NCI-H2081 treated with DMSO at 0.1 percent for 48 hours (cell line): Measurements from ENCODE around the gene SLC25A6.
"Not testable (repeated sequence)": the region's sequence is repeated elsewhere in the genome, so short reads cannot be mapped to it uniquely, and the experiment has no call there.

Experiments used
- DNase-seq: peaks from one replicate; lab custom pipeline; 2025; lab: John Stamatoyannopoulos, UW

Gene SLC25A6

DNA sequence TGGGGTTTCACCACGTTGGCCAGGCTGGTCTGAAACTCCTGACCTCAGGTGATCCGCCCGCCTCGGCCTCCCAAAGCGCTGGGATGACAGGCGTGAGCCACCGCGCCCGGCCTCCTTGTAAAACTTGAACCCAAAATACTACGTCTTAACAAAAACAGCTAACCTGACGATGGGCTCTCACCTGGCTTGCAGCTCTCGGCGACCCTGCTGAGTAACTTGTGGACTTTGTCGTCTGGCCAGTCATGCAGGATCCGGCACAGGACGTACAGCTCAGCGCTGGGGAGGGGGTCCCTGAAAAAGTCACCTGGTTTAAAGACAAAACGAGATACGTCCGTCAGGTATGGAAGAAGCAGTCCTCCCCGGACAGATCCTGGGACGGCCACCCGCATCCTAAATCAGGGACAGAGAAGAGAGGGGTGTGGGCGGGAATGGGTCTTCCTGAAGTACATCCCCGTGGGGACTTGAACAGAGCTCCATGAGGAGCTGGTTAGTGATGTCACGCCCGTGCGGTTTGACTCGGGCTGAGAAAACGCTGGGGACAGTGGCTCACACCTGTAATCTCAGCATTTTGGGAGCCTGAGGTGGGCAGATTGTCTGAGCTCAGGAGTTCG, 20.7 kb upstream of the SLC25A6 start:
- no peak for DNase-seq

GRCh38 chrX:1411326-1411725, 19.4 kb upstream of the SLC25A6 start:
- DNase-seq = no peak

GRCh38 chrX:1407035-1407434, 15.1 kb upstream of the SLC25A6 start:
- no peak for DNase-seq

DNA sequence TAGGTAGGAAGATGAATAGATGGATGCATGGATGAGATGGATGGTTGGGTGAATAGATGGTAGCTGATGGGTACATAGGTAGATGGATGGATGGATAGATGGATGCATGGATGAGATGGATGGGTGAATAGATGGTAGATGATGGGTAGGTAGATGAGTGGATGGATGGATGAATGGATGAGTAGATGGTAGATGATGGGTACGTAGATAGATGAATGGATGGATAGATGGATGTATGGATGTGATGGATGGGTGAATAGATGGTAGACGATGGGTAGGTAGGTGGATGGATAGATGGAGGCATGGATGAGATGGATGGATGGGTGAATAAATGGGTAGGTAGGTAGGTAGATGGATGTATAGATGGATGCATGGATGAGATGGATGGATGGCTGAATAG, 13.9 kb upstream of the SLC25A6 start:
- not testable (repeated sequence) for DNase-seq

GRCh38 chrX:1403867-1404266, 12.0 kb upstream of the SLC25A6 start:
- not testable (repeated sequence) for DNase-seq

DNA sequence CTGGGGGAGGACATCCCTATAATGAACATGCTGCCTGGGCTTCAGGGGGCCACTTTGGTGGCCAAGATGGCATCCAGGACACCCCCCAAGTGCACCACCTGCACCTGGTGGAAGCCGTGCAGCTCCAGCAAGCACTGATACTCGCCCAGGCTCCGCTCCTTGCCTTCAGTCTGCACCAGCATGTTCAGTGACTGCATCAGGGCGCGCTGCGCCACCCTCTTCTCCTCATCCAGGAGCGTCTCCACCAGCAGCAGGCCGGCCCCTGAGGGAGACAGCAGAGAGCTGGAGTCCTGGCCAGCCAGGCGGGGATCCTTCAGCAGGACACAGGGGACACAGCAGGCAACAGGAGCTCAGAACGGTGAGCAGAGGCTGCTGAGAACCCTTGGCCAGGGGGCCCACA, 11.3 kb upstream of the SLC25A6 start:
- no peak for DNase-seq

DNA sequence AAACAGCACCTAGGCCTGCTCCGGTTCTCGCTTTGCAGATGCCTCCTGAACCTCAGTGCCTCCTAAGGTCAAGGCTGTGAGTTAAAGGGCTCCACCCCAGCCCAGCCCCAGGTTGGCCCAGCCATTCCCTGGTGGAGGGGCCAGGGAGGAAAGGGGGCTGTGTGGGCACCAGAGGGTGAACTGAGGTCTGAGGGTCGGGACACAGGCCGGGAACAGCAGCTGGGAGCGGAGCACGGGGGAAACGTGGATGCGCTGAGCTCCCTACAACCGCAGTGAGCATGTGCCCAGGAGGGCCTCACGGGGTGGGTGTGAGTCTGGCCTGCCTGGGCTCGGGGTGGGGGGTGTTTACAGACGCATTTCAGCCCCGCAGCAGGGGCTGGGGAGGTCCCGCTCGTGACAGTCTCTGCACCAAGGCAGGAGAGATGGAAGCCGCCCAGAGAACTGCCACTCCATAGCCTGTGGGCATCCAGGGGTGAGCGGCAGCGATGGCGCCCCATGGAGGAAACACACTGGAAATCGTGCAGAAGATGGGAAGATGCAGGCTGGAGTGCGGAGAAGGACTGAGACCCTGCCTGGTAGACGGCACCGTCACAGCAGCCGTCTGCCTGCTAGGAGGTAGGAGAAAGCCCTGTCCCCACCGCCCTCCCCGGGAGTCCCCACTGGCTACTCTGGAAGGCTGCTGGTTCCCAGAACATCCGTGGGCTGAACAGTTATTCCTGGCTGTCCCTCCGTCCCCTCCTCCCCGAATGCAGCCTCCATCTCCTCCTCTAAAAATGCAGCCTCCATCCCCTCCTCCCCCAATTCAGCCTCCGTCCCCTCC, 9.9 kb upstream of the SLC25A6 start:
- DNase-seq = no peak

GRCh38 chrX:1400742-1401471, 9.0 kb upstream of the SLC25A6 start:
- DNase-seq = no peak

DNA sequence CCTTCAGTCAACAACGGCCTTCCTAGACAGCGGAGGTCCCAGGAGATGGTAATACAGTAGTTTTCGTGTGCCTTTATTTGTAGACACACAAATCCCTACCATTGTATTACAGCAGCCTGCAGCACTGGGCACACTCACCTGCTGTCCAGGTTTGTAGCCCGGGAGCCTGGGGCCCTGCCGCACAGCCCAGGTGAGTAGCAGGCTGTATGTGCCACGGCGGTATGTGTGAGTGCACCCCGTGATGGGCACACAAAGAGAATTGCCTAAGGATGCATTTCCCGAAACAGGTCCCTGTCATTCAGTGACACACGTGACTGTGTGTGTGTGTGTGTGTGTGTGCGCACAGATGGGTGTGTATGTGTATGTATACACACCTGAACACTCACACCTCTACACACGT, 8.1 kb upstream of the SLC25A6 start:
- DNase-seq = no peak

DNA sequence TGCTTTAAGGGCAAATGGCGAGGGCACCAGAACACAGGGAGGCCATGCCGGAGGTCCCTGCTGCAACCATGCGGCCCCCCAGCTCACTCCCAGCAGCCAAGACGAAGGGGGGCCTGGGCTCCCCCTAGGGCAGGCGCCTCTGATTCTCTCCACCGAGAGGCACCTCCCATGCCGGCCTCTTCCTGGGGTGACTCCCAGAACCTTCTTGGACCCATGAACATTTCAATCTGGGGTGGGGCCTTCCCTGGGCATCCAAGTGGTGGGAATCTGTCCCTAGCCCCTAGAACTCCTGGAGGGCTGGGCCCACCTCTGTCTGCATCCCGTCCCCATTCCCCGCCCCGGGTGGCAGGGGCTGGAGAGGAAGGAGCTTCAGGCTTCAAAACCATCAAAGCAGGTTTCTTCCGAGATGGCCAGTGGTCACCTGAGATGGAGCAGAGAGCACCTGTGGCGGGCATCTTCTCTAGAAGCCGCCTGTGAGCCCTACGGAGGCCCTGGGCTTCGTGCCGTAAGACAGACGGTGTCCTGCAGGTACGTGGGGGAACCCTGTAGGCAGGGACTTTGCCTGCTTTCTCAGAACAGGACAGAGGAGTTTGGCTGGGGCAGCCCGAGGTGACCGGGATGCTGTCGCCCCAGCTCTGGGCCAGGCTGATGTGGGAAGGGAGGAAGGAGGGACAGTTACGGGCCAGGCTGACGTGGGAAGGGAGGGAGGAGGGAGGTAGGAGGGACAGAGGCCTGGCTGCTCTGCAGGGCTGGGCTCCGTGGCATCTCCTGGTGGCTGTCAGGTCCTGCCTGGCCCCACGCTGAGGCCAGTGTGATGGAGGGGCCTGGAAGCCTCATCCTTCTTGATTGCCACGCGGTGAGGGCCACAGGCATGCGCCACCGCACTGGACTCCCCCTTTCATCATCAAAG, 6.8 kb upstream of the SLC25A6 start:
- DNase-seq = no peak

DNA sequence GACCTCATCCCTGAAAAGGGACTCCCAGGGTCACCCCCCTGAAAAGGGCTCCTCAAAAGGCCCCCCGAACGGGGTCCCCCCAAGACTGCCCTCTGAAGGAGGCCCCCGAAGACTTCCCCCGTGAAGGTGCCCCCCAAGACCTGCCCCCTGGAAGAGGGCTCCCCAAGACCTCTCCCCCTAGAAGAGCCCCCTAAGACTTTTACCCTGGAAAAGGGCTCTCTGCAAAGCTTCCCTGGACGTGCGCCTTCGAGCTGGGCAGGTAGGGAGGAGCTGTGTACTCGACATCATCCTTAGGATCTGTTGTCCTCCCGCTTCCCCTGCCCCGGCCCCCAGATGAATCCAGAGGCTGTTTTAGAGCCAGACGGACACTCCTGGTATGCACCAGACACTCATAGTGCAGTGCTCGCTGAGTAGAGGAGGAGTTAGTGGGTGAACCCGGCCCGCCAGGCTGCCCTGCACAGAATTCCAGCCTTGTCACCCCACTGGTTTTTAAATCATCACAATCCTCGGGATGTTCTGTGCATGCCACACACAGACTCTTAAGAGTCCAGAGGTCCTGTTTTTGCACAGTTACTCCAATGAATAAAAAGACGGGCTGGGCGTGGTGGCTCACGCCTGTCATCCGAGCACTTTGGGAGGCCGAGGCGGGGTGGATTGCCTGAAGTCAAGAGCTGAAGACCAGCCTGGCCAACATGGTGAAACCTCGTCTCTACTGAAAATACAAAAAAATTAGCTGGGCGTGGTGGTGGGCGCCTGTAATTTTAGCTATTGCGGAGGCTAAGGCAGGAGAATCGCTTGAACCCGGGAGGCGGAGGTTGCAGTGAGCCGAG, 5.7 kb upstream of the SLC25A6 start:
- DNase-seq = no peak

DNA sequence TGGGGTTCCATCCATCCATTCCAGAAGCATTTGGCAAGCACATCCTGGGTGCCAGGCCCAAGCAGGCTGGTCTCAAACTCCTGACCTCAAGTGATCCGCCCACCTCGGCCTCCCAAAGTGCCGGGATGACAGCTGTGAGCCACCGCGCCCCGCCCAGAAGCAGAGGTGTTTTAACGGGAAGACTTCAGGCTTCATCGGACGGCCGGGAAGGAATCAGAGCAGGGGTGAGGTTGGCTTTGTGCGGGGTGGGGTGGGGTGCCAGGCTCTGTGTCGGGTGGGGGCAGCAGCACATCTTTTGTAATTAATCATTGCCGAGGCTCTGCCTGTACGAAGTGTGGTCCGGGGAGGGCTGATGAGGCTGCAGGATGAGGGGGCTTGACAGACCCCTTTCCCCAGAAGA, 5.1 kb upstream of the SLC25A6 start:
- no peak for DNase-seq

DNA sequence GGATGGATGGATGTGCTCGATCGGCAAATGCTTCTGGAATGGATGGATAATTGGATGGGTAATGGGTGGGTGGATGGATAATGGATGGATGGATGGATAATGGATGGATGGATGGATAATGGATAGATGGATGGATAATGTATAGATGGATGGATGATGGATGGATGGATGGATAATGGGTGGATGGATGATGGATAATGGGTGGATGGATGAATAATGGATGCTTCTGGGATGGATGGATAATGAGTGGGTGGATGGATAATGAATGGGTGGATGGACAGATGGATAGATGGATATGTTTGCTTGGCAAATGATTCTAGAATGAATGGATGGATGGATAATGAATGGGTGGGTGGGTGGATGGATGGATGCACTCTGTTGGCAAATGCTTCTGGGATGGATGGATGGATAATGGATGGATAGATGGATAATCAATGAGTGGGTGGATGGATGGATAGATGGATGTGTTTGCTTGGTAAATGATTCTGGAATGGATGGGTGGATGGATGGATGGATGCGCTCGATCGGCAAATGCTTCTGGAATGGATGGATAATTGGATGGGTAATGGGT, 3.8 kb upstream of the SLC25A6 start:
- no peak for DNase-seq

DNA sequence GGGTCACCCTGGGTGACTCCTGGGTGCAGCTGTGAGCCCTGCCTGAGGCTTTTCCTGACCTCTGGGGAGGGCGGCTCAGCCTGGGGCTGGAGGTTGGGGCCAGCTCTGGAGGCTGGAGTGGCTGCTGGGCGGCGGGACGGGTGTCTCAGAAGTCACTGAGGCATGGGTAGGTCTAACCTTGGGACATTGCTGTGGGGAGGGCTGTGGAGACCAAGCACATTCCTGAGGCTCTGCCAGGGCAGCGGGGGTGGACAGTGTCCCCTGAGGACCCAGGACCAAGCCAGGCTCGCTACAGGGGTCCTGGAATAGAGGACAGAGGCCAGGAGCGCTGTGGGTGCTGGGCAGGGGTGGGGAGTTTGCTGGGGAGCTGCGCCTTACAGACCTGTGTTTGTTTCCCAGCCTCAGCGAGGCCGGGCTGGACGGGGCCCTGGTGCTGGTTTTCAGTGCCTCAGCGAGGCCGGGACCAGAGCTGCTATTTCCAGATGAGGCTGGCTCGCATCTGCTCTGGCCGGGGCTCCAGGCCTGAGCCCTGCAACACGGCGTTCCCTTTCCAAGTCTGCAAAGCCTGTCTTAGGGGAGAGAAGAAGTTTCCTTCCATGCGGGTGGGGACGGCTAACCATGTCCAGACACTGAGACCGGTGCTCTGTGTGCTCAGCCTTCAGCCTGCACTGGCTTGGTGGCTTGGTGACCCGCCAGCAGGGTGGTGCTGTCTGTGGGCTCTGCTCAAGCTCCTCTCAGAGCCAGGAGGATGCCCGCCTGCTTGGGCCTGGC, 3.0 kb upstream of the SLC25A6 start:
- no peak for DNase-seq

DNA sequence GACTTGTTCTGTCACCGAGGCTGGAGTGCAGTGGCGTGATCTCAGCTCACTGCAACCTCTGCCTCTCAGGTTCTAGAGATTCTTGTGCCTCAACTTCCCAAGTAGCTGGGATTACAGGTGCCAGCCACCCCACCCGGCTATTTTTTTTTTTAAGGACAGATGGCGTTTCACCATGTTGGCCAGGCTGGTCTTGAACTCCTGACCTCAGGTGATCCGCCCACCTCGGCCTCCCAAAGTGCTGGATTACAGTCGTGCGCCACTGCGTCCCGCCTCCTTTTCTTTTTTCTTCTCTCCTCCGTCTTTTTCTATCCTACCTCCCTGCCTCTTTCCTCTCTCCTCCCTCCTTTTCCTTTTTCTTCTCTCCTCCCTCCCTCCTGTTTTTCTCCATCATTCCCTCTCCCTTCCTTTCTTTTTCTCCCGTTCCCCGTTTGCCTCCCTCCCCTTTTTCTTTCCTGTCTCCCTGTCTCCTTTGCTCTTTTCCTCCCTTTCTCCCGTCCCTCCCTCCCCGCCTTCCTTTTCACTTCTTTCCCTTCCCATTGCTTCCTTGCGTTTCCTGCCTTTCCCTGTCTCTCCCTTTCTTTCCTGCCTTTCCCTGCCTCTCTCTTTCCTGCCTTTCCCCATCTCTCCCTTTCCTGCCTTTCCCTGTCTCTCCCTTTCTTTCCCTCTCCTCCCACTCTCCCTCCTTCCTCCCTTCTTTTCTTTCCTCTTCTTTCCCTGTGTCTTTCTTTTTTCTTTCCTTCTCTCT, 2.1 kb upstream of the SLC25A6 start:
- DNase-seq = no peak

DNA sequence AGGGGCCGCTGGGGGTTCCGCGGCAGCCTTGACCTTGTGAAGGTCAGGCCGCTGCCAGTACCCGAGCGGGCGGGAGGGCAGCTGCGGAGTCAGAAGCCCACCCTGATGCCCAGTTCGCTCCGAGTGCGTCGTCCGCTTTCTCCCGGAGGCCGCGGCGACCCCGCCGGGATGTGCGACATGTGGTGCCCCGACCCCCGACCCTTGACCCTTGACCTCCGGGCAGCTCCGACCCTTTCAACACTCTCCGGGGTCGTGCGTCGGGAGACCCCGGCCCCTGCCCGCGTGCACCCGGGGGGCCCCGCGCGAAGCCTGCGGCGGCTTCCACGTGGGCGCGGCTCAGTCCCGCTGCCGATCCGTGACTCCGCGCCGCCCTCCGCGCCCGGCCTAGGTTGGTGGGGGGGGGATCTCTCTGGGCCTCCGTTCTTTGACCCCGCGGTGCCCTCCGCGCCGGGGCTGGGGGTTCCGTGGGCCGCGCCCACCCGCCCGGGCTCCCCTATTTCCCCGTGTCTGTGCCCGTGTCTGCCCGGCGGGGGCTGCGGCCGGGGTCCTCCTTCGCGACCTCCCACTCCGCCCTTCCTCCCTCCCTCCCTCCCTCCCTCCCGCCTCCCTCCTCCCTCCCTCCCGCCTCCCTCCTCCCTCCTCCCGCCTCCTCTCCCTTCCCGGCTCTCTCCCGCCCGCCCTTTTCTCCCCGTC, 609 bp upstream of the SLC25A6 start:
- no peak for DNase-seq

GRCh38 chrX:1391370-1391706, 575 bp downstream of the SLC25A6 start:
- DNase-seq = no peak

DNA sequence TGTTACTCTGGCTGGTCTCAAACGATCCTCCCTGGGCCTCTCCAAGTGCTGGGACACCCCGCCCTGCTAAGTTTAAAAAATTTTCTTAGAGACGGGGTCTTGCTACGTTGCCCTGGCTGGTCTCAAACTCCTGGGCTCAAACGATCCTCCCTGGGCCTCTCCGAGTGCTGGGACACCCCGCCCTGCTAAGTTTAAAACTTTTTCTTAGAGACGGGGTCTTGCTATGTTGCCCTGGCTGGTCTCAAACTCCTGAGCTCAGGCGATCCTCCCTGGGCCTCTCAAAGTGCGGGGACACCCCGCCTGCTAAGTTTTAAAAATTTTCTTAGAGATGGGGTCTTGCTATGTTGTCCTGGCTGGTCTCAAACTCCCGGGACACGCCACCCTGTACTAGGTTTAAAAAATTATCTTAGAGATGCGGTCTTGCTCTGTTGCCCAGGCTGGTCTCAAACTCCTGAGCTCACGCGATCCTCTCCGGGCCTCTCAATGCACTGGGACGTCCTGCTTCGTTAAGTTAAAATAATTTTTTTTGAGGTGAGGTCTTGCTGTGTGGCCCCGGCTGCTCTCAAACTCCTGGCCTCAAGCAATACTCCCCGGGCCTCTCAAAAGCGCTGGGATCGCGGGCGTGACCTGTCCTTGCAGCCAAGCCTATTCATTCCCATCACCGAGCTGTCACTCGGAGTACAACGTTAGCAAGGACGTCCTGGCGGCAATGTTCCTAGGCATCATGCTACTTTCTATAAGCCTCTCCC, 1.1 kb downstream of the SLC25A6 start:
- no peak for DNase-seq
